ENCODE results near the gene WNT1.

DNA sequence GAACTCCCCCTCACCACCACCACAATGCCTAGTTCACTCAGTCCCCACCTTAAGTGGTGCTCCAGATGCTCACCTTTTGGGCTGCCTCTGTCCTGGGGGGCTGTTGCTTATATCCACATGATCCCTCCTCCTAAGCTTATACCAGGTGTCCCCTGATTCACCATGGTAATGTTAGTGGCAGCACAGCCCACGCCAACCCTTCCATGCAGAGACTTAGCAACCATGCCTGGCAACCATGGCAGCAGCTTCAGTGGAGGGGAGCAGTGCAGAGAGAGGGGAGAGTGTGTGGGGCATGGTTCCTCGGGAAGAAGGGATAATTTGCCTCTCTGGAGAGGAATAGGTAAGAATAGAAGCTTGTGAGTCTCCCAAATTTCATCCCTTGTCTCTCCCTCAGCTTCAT lies 22.2 kb downstream of the WNT1 start:
- TF ChIP-seq, protein P1, sequence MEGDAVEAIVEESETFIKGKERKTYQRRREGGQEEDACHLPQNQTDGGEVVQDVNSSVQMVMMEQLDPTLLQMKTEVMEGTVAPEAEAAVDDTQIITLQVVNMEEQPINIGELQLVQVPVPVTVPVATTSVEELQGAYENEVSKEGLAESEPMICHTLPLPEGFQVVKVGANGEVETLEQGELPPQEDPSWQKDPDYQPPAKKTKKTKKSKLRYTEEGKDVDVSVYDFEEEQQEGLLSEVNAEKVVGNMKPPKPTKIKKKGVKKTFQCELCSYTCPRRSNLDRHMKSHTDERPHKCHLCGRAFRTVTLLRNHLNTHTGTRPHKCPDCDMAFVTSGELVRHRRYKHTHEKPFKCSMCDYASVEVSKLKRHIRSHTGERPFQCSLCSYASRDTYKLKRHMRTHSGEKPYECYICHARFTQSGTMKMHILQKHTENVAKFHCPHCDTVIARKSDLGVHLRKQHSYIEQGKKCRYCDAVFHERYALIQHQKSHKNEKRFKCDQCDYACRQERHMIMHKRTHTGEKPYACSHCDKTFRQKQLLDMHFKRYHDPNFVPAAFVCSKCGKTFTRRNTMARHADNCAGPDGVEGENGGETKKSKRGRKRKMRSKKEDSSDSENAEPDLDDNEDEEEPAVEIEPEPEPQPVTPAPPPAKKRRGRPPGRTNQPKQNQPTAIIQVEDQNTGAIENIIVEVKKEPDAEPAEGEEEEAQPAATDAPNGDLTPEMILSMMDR (IDR thresholded peaks at IDR 0.05; ENCODE audit: low read depth, low read length), result no peak
- TF ChIP-seq EZH2phosphoT487 (IDR thresholded peaks at IDR 0.05; ENCODE audit: low read depth), result no peak

Measured in OCI-LY3 (cell line).